Pancreas (tissue), 10 donors: ENCODE measurements around the gene HS3ST2. TPM values are rescaled to one million over a fixed set of nuclear protein-coding genes. Genes with fewer than 3 reads are reported as not detected.
A peak's percentile ranks its signal among the peaks of the same experiment; 100 is the strongest.

ENCODE experiments used
- ATAC-seq, 4 donors: fragments of 200-7000 bp; cut with Tn5 transposase; one replicate each; pipeline versions ENCODE4 v1.8.0 to v1.9.1; 2020; ENCODE audit warnings: mild to moderate bottlenecking in 4 of 4, moderate library complexity in 4 of 4
- DNase-seq, 6 donors: peaks; one replicate each; pipeline ENCODE4 v3.0.0-alpha.2; 2020
- FAIRE-seq: peaks from 2 replicates; lab custom pipeline; 2012; peaks lifted over from hg19 to GRCh38; lab: Jason Lieb, UNC
- H3K27ac ChIP-seq, 4 donors: fragments of 200-600 bp; sonication (generic); 1 replicate in 3 of 4; 2 replicates in 1 of 4; pipeline versions ENCODE4 v1.5.0 to v1.8.0; 2020
- H3K27me3 ChIP-seq, 4 donors: fragments of 200-600 bp; one replicate each; pipeline ENCODE4 v1.8.0; 2021
- H3K36me3 ChIP-seq, 3 donors: fragments of 200-600 bp; sonication (generic) in 1 of 3; one replicate each; pipeline versions ENCODE4 v1.5.0 to v1.8.0; 2020 to 2021
- H3K4me1 ChIP-seq, 3 donors: fragments of 200-600 bp; one replicate each; pipeline ENCODE4 v1.8.0; 2021
- H3K4me3 ChIP-seq, 4 donors: fragments of 200-600 bp; sonication (generic) in 2 of 4; one replicate each; pipeline versions ENCODE4 v1.5.0 to v1.8.0; 2020 to 2021
- H3K9me3 ChIP-seq, 4 donors: fragments of 200-600 bp; one replicate each; pipeline ENCODE4 v1.8.0; 2021
- CTCF ChIP-seq, 4 donors: fragments of 200-600 bp; sonication (generic) in 3 of 4; IDR thresholded peaks; one replicate each; pipeline versions ENCODE4 v1.5.0 to v1.8.0; 2021; ENCODE audit warnings: antibody characterized with exemption in 4 of 4
- WGBS, 2 donors: extraction: QIAGEN DNeasy Blood & Tissue Kit; methylation state at CpG; one replicate each; pipeline ENCODE4 v1.1.7; 2013; 5-methylcytosine and 5-hydroxymethylcytosine counted together
- intact Hi-C, 3 donors: fragments of 100-400 bp; cut with DNase I; formaldehyde crosslinking; loops; one replicate each; pipeline versions ENCODE4 v1.11.1 to v1.14.2; 2022
- polyA plus RNA-seq, 2 donors: library from polyadenylated mRNA; stranded (reverse); fragments of 200-250 nt; gene quantifications; one replicate each; pipeline ENCODE4 v1.2.3, GENCODE V29; 2013
- total RNA-seq, 6 donors: library from RNA; stranded (reverse); fragmentation: NEBNext Ultra II Directional in 4 of 6; extraction: Animal tissue kit (Norgen Biotek cat#: 25700) in 4 of 6; gene quantifications; one replicate each; pipeline versions ENCODE4 v1.2.1 to v1.2.4, GENCODE V29; 2021 to 2023
- donor health status: healthy with polysubstance abuse.
- donor health status: DM: no; HTN: no; CAD: no; lungs with moderate emphysema.
- donor health status: DM: no; HTN: no; CAD: no.
- donor health status: control.
- donor health status: control.
- donor health status: Bipolar disorder and iron deficiency.
- donor health status: DM: yes; HTN: yes; CAD: no.
- donor health status: DM: no; HTN: no; CAD: no.
- donor health status: DM: no; HTN: no; CAD: no.
- donor health status: DM: yes; HTN: yes; CAD: no.

Gene HS3ST2
- total RNA-seq (under 1 TPM in 5 of 6 donors, not detected in 1; 0.06 to 0.34 (median 0.13) TPM), polyA plus RNA-seq (under 1 TPM; 0.38 to 0.42 TPM)

DNA sequence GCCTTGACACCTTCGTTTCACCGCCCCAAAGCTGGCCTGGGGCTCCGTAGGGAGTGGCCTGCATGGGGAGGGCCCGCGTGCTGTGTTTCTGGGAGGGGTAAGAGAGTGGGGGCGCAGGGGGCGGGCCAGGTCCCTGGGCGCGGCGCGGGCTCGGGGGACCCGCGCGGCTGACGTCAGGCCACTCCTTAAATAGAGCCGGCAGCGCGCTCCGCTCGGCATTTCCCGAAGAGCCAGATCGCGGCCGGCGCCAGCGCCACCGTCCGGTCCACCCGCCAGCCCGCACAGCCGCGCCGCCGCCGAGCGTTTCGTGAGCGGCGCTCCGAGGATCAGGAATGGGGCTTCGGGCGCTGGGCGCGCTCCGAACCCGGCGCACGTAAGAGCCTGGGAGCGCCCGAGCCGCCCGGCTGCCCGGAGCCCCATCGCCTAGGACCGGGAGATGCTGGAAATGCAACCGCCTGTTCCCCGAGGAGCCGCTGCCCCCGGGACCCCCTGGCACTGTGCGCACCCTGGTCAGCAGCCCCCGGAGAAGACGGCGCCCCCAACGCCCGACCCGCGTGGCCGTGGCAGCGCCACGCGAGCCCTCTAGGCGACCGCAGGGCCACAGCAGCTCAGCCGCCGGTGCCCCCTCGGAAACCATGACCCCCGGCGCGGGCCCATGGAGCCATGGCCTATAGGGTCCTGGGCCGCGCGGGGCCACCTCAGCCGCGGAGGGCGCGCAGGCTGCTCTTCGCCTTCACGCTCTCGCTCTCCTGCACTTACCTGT is at the start of gene HS3ST2:
Gene HS3ST2, plus strand, starts transcription at position 215 of the 763 bp plus-strand sequence. Its CDS starts 449 bp downstream, at position 664.
- DNase-seq (peak in 3 of 6 donors; percentile 20 to 71 (median 57)), ATAC-seq (peak in 3 of 4 donors; percentile 64 to 73 (median 66)), FAIRE-seq (no peak)
- Histone ChIP-seq H3K27me3 (peaks cover 0 to 19% (median 6%) of the 10 kb centered on the region in 4 donors), H3K4me1 (peaks cover 0 to 5% (median 0%) of the 10 kb centered on the region in 3 donors), H3K4me3 (peak within 1 kb of the TSS in 3 of 4 donors; percentile 10 to 40 (median 26)), H3K36me3 (no peaks in the 10 kb centered on the region), H3K9me3 (no peaks in the 10 kb centered on the region), H3K27ac (no peak within 1 kb of the TSS)
- intact Hi-C loops, result no loop called here
- no peak for TF ChIP-seq CTCF (IDR thresholded peaks at IDR 0.05)
- 2% methylated on average over 66 to 90 of the region's 90 CpGs for WGBS, 2 donors

DNA sequence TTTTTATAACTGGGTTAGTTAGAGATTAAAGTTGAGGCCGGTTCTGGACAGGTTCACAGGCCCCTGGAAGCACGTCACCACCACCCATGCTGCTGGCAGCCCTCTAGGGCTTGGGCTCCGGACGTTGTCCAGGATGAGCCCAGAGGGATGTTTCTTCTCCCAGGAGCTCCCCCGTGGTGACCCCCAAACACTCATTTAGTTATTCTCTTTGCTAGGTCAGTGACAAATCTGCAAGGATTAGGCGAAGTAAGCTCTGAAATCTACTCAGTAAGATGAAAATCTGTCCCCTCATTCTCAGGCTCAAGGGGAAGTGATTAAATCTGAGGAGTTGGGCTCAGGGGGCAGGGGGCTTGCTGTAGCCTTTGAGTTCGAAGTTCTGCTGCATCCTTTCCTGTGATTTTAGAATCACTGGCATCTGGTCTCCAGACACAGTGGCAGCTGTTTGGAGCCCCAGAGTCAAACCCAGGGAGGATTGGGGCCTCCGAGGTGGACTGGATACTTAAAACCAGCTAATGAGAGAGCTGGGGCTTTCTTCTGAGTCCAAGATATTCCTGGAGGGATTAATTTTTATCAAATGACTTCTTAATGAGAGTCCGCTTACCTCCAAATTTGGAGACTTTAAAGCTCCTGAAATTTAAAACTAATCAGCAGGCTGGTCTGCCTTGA is 49.2 kb upstream of the HS3ST2 start:
- Histone ChIP-seq H3K36me3 (no peaks in the 10 kb centered on the region), H3K4me1 (no peaks in the 10 kb centered on the region), H3K27me3 (peaks cover 0 to 3% (median 0%) of the 10 kb centered on the region in 4 donors), H3K9me3 (no peaks in the 10 kb centered on the region), H3K27ac (no peak overlapping the region), H3K4me3 (no peak overlapping the region)
- no peak for DNase-seq
- no peak for FAIRE-seq
- no peak for TF ChIP-seq CTCF (IDR thresholded peaks at IDR 0.05)
- intact Hi-C loops, result no loop called here
- ATAC-seq, result no peak
- WGBS, 2 donors, result 41 to 44% methylated on average over 9 of the region's 9 CpGs

GRCh38 chr16:22765479-22765878 is 48.5 kb upstream of the HS3ST2 start:
- no peaks in the 10 kb centered on the region for H3K4me1 ChIP-seq
- TF ChIP-seq CTCF (IDR thresholded peaks at IDR 0.05), result no peak
- FAIRE-seq (no peak), DNase-seq (no peak), ATAC-seq (no peak)
- H3K27ac ChIP-seq, result no peak overlapping the region
- H3K27me3 ChIP-seq, result no peaks in the 10 kb centered on the region
- intact Hi-C loops, result no loop called here
- H3K9me3 ChIP-seq, result no peaks in the 10 kb centered on the region
- no peaks in the 10 kb centered on the region for H3K36me3 ChIP-seq
- H3K4me3 ChIP-seq, result no peak overlapping the region

DNA sequence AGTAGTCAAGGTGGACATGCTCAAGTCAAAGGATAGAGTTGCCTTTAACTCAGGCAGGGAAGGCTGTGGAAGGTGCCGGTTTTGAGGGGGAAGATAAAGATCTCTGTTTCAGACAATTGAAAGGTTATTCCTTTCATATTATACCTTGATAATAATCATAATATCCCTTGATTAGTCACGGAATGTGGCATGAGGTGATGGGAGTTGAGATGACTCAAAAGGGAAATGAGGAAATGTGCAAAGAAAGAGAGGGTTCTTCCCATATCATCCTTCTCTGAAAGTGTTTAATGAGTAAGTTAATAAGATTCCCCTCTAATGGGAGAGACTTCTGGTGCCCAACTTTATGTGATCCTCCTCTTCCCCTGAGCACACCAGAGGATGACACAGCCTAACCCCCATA is 43.1 kb upstream of the HS3ST2 start:
- ATAC-seq, result no peak
- 40 to 41% methylated on average over 2 of the region's 2 CpGs for WGBS, 2 donors
- peaks cover 0 to 8% (median 0%) of the 10 kb centered on the region in 4 donors for H3K27me3 ChIP-seq
- no peaks in the 10 kb centered on the region for H3K36me3 ChIP-seq
- H3K9me3 ChIP-seq, result no peaks in the 10 kb centered on the region
- TF ChIP-seq CTCF (IDR thresholded peaks at IDR 0.05), result no peak
- no peak overlapping the region for H3K4me3 ChIP-seq
- no peak overlapping the region for H3K27ac ChIP-seq
- FAIRE-seq, result no peak
- no peak for DNase-seq
- no peaks in the 10 kb centered on the region for H3K4me1 ChIP-seq
- intact Hi-C loops, result no loop called here
